Activated gamma-delta T cell treated with Interleukin-2 at 50 U/mL for 16 hours (primary cell): ENCODE measurements around the gene SMURF1.

ENCODE experiments used
- DNase-seq: peaks from one replicate; pipeline ENCODE4 v3.0.0-alpha.2; 2020

Gene SMURF1

GRCh38 chr7:99001482-99002147 is 142.3 kb downstream of the SMURF1 start:
- DNase-seq, result no peak

- DNase-seq, result no peak
These were observed 142.9 kb downstream of the SMURF1 start for GRCh38 chr7:99000904-99001465.

GRCh38 chr7:99000196-99000903 is 143.6 kb downstream of the SMURF1 start:
- no peak for DNase-seq

DNA sequence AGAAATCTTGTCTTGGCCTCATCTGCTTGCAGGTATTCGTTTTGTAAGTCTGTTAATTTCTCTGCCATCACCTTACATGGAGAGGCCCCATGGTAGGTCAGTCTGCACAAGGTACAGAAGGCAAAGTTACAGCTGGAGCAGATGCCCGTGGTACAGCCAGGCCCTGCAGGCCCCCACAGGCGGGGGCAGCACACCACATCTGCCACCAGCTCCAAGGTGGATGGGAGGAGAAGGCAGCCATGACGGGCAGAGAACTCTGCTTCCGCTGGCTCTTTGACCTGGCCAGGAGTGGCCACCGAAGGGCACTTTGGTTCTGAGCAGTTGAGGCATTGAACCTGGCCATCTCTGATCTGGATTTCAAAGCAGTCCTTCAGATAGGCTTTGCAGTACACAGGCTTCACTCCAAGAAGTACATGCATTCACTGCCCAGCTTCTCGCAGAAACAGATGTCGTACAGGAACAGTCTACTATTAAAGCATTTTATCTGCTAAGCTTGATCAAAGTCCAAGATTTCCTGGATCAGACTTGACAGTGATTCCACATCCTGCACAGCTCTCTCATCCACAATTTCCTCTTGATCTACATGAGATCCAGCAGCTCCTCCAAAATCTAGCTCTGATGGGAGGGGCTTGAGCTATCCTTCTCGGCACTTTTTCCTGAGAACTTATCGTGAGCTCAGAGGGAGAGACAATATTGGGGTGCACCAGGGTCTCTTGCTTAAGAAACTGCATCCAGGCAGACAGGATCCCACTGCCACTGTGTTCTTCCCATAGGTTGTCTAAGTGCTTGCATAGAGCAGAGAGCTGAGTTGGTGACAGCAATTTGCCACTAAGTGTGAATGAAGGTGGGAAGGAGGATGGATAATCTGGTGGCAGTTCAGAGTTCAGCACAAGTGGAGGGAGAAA is 144.8 kb downstream of the SMURF1 start:
- no peak for DNase-seq

DNA sequence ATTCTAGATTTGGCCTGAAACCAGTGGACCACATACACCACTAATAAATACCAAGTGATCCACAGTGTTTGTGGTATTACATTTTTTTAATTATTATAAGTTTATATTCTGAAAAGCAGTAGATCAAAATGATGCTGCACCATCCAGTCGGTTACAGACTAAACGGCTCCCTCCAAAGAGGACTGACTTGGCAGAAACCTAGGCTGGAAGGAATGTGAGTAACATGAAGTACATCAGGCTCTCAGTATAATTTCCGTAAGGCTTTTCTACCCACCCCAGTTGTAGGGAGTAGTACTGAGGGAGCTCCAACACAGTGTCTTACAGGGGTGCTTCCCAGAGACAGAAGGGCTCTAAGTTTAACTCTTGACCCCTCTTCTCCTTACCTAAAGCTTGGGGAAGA is 146.1 kb downstream of the SMURF1 start:
- no peak for DNase-seq

DNA sequence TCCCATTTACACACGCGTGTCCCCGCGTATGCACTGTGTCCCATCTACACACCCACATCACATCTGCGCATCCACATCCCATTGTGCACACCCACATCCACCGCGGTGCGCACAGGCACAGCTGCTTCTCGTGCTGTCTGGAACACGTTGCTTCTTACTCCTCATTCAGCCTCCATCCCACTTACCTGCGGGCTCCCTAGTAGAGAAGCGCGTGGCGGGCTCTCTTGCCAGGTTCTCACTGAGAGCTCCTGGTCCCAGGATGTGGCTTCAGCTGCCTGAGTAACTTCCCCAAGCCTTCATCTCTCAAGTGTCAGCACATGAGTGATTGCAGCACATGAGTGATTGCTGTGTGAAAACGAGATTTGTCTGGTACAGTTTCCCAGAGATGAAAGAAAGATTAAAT is 147.8 kb downstream of the SMURF1 start:
- DNase-seq, result no peak

- no peak for DNase-seq
These were observed 148.3 kb downstream of the SMURF1 start for GRCh38 chr7:98995523-98996149.

- DNase-seq, result no peak
These were observed 148.8 kb downstream of the SMURF1 start for GRCh38 chr7:98995111-98995510.

DNA sequence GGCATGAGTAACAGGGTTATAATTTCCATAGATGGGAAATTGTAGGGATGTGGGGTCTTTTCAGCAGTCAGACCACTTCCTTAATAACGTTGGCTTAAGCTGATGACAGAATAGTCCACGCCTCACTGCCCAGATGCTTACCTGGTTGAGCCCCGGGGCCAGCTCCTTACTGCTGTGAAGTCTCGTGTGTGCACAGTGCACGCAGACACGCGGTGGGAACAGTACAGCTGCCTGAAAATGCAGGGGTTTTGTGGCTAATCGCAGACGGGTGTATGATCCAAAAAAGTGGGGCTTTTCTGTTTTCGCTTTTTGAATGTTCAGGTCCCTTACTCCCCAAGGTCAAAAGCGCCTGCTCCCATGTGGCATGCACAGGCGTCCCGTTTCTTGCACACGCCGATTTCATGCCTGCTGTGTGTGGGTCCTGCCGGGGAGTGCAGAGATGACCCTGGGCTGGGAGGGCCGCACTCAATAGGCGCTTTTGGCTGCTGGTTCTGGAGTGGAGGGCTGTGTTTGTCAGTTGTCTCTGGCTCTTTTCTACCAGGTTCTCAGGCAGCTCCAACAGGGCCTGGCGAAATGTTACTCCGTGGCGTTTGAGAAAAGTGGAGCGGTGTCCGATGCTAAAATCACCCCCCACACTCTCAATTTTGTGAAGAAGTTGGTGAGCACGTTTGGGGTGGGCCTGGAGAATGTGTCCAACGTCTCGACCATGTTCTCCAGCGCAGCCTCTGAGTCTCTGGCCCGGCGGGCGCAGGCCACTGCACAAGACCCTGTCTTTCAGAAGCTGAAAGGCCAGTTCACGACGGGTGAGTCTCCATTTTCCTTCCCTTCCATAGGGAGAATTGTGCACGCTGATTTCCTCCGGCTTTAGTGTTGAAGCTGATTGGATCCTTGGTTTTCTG is 149.6 kb downstream of the SMURF1 start:
- DNase-seq, result no peak

DNA sequence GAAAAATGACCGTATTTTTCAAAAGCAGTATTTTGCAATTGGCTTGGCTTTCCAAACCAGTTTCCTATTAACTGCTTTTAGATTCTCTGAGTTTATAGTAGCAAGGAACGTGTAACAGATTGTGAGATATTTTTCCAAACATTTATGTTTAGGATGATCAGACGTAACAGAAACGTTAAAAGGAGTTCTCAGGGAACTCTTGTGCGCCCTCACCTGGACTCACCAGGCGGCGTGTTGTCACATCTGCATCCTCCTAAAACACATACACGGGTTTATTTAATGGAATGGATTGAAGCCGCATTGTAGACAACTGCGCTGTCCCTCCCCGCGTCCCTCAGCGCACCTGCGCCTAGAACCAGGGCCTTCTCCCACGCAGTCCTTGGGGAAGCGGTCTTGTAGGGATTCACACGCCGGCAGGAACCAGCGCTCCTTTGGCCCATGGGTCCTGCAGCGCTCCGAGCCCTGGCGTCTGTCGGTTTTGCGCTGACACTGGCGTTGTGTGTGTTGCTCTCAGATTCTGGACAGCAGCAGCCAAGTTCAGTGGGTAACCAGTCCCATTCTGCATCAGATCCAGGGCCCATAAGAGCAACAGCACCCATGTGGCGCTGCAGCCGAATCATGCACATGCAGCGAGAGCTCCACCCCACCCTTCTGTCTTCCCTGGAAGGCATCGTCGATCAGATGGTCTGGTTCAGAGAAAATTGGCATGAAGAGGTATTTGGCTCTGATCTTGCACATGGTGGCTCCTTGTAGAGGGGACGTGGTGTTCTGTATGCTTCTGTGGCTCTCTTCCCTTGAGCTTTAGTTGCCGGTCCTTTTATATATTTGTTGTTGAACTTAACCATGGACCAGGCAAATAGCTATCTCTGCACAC is 150.6 kb downstream of the SMURF1 start:
- no peak for DNase-seq

- no peak for DNase-seq
These were observed 151.8 kb downstream of the SMURF1 start for GRCh38 chr7:98992076-98992475.

DNA sequence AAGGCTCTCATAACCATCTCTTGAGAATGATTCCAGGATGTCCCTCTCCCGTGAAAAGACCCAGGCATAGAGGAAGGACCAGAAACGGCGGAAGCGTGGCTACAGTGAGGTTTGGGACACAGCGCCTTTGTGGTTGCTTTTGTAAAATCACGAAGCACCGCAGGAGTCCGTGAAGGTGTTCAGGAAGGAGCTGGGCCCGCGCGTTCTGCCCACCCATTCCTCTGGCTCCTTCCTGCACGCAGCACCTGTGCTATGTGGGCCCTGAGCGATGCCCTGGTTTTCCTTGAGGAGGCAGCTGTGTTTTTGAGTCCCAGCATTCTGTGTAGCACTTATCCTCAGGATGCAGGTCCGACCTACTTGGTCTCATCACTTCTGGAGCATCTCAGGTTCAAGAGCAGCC is 152.8 kb downstream of the SMURF1 start:
- no peak for DNase-seq

- no peak for DNase-seq
These were observed 153.6 kb downstream of the SMURF1 start for GRCh38 chr7:98990356-98990755.

DNA sequence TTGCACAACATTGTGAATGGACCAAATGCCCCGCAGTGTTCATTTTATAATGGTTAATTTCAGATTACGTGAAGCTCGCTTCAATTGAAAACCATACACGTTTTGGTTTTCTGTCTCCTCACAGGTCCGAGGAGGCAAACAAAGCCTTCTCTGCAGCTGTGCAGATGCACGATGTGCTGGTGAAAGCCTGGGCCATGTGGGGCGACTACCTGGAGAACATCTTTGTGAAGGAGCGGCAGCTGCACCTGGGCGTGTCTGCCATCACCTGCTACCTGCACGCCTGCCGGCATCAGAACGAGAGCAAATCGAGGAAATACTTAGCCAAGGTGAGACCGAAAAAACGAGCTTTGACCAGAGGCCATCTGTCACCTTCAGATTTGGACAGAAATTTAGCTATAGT is 155.3 kb downstream of the SMURF1 start:
- no peak for DNase-seq

- no peak for DNase-seq
These were observed 158.0 kb downstream of the SMURF1 start for GRCh38 chr7:98985945-98986344.

DNA sequence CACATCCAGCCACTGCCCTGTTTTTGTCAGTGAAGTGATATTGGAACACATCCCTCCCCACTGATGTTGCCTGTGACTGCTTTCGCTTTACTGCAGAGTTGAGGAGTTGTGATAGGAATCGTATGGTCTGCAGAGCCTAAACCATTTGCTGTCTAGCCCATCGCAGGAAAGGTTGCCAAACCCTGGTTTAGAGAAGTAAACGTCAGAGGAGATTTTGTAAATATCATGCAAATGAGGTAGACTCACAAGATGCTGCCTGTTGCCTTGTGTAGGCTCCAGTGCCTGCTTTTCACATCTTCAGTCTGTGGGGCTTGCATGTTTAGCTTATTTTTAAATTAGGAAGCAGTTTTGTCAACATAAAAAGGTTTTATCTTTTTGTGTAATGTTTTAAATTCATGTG is 158.5 kb downstream of the SMURF1 start:
- DNase-seq, result no peak

- no peak for DNase-seq
These were observed 159.8 kb downstream of the SMURF1 start for GRCh38 chr7:98984126-98984525.

DNA sequence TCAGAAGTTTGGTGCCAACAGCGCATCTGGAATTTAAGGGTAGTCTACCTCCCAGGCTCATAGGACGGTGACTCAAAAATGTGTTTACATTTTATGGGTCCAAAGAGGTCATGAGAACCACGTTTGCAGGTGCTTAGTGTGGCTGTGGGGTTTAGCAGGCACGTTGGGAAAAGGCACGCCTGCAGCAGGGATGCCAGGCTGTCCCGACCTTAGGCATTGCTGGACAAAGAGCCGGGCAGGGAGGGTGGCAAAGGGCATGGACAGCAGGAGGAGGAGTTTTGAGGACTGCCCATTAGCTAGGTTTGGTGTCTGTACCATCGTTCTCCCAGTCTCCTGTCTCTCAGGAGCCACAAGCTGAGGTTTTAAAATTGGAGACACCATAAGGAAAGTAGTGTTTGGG is 161.2 kb downstream of the SMURF1 start:
- DNase-seq, result no peak

DNA sequence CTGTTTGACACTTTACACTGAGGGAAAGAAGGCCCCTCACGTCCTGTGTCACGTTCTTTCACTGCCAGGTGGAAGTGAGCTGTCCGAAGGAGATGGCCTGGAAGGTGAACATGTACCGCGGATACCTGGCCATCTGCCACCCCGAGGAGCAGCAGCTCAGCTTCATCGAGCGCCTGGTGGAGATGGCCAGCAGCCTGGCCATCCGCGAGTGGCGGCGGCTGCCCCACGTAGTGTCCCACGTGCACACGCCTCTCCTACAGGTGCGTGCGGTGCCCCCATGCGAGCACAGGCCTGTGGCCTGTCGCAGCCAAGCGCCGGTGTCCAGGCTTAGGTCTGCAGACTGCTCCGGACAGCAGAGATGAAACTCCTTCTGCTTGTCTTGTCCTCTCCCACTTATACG is 162.2 kb downstream of the SMURF1 start:
- DNase-seq, result no peak

- DNase-seq, result no peak
These were observed 165.2 kb downstream of the SMURF1 start for GRCh38 chr7:98978672-98979071.
